H1 (cell line): ENCODE data around the gene SRPX. TPM values are rescaled to one million over a fixed set of nuclear protein-coding genes. Genes with fewer than 3 reads are reported as not detected.

Experiments used
- CHD7 ChIP-seq: fragments of 300-600 bp; sonication (generic); IDR thresholded peaks from 2 replicates; pipeline ENCODE4 v1.7.1; 2012; ENCODE audit warnings: low read length, moderate library complexity, mild to moderate bottlenecking, inconsistent platforms; ENCODE audit not compliant: insufficient replicate concordance
- RAD21 ChIP-seq, 2 experiments: IDR thresholded peaks in 1 of 2; conservative IDR thresholded peaks in 1 of 2; 2 replicates each; pipeline ENCODE4 v1.6.1; 2011; ENCODE audit warnings: low read depth in 2 of 2, low read length in 2 of 2, improper control_type of control experiment in 1 of 2, inconsistent platforms in 1 of 2, mild to moderate bottlenecking in 1 of 2, moderate library complexity in 1 of 2
- polyA plus RNA-seq, 7 experiments: library from polyadenylated mRNA; depleted of rRNA in 3 of 7; stranded (reverse) in 5 of 7; unstranded in 2 of 7; fragments of >200 nt in 5 of 7; fragments of 200-250 nt in 2 of 7; gene quantifications; 1 replicate in 5 of 7; 2 replicates in 1 of 7; 4 replicates in 1 of 7; pipeline versions ENCODE4 v1.2.1 to v1.2.3, GENCODE V29; 2011 to 2013; ENCODE audit warnings: missing spikeins in 2 of 7, mixed read lengths in 2 of 7
- total RNA-seq: library from RNA; stranded (reverse); fragmentation: NEBNext Ultra II Directional; extraction: Animal tissue kit (Norgen Biotek cat#: 25700); gene quantifications from 2 replicates; pipeline ENCODE4 v1.2.1, GENCODE V29; 2021
- TF ChIP-seq, protein P1 (sequence below), 3 experiments: IDR thresholded peaks; 1 replicate in 2 of 3; 2 replicates in 1 of 3; pipeline versions ENCODE4 v1.5.1 to v1.6.1; 2011; ENCODE audit warnings: low read length in 3 of 3, mild to moderate bottlenecking in 3 of 3, inconsistent platforms in 2 of 3, low read depth in 1 of 3, moderate library complexity in 1 of 3; ENCODE audit not compliant: insufficient read depth in 1 of 3; ENCODE audit errors: control extremely low read depth in 1 of 3

The SRPX gene
- total and polyA plus RNA-seq, 2 of the 8 experiments (the other 6 are each of a cell fraction or from before 2014, with no cell fraction given) = 7.6 to 10.4 TPM

DNA sequence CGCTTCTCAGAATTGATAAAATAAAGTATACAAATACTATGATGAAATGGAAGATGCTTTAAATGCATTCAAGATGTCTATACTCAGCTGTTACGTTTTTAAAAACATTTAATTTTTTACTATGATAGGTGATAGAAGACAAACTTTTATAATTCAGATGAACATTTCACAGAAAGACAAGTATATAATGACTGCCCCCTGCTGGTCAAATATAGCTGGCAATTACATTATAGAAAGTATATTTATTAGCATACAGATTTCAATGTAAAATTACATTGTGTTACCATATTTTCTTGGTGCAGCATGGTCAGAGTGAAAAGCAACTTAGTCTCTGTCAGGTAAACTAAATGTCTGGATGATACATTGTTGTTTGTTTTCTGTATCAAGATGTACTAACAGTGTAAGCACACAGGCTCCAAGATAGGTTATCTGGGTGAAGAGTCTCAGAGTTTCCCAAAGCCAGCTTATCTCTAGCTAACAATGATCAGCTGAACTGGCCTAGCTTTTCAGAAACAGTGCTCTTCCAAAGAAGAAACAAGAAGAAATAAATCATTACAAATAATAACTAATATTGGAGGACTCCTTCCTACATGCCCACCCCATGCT is 54.1 kb downstream of the SRPX start (continued):
- TF ChIP-seq CHD7 (no peak), RAD21 (IDR thresholded peaks at IDR 0.05 in 1 of 2, conservative IDR thresholded peaks at IDR 0.05 in 1 of 2; ENCODE audit: low read depth in 2 of 2, low read length in 2 of 2) (peak in 1 of 2 experiments; percentile 42; a peak in 3 of 4 replicates)
- TF ChIP-seq, protein P1, sequence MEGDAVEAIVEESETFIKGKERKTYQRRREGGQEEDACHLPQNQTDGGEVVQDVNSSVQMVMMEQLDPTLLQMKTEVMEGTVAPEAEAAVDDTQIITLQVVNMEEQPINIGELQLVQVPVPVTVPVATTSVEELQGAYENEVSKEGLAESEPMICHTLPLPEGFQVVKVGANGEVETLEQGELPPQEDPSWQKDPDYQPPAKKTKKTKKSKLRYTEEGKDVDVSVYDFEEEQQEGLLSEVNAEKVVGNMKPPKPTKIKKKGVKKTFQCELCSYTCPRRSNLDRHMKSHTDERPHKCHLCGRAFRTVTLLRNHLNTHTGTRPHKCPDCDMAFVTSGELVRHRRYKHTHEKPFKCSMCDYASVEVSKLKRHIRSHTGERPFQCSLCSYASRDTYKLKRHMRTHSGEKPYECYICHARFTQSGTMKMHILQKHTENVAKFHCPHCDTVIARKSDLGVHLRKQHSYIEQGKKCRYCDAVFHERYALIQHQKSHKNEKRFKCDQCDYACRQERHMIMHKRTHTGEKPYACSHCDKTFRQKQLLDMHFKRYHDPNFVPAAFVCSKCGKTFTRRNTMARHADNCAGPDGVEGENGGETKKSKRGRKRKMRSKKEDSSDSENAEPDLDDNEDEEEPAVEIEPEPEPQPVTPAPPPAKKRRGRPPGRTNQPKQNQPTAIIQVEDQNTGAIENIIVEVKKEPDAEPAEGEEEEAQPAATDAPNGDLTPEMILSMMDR (IDR thresholded peaks at IDR 0.05; ENCODE audit: control extremely low read depth in 1 of 3, insufficient read depth in 1 of 3, low read depth in 1 of 3, low read length in 3 of 3) = peak in 1 of 3 experiments; percentile 23; a peak in 1 of 4 replicates
- TF ChIP-seq, all 59 proteins: peak for 2
